GM23338 (cell line): ENCODE data around the gene ZNF236. TPM values are rescaled to one million over a fixed set of nuclear protein-coding genes. Genes with fewer than 3 reads are reported as not detected.
A peak's percentile ranks its signal among the peaks of the same experiment; 100 is the strongest.

ENCODE experiments used
- ATAC-seq: fragments of 200-7000 bp; cut with Tn5 transposase; 3 replicates; pipeline ENCODE4 v1.9.1; 2020
- DNase-seq: peaks from one replicate; pipeline ENCODE4 v3.0.0-alpha.2; 2015; ENCODE audit warnings: low spot score
- H2AFZ ChIP-seq: fragments of 200-600 bp; sonication (generic); 2 replicates; pipeline ENCODE4 v1.8.0; 2016; ENCODE audit warnings: antibody characterized with exemption, mild to moderate bottlenecking, moderate library complexity
- H3F3A ChIP-seq: fragments of 200-600 bp; sonication (generic); replicated peaks from 2 replicates; pipeline ENCODE4 v1.8.0; 2017; ENCODE audit warnings: antibody characterized with exemption, mixed run types, low read depth
- H3K27ac ChIP-seq: fragments of 200-600 bp; sonication (generic); 2 replicates; pipeline ENCODE4 v1.6.1; 2016; ENCODE audit warnings: low read depth
- H3K27me3 ChIP-seq: fragments of 200-600 bp; sonication (generic); 2 replicates; pipeline ENCODE4 v1.8.0; 2016; ENCODE audit warnings: mild to moderate bottlenecking, mixed run types, moderate library complexity; ENCODE audit not compliant: insufficient read depth
- H3K36me3 ChIP-seq: fragments of 200-600 bp; sonication (generic); 2 replicates; pipeline ENCODE4 v1.8.0; 2016; ENCODE audit warnings: mild to moderate bottlenecking; ENCODE audit not compliant: insufficient read depth
- H3K4me1 ChIP-seq: fragments of 200-600 bp; sonication (generic); 2 replicates; pipeline ENCODE4 v1.8.0; 2016; ENCODE audit warnings: mild to moderate bottlenecking, moderate library complexity; ENCODE audit not compliant: insufficient read depth
- H3K4me2 ChIP-seq: fragments of 200-600 bp; sonication (generic); 2 replicates; pipeline ENCODE4 v1.7.1; 2017; ENCODE audit warnings: mixed run types
- H3K4me3 ChIP-seq: fragments of 200-600 bp; sonication (generic); 2 replicates; pipeline ENCODE4 v1.6.1; 2016; ENCODE audit warnings: mixed run types
- H3K79me2 ChIP-seq: fragments of 200-600 bp; sonication (generic); replicated peaks from 2 replicates; pipeline ENCODE4 v1.8.0; 2017; ENCODE audit warnings: mild to moderate bottlenecking; ENCODE audit not compliant: insufficient read depth
- H3K9me2 ChIP-seq: fragments of 200-600 bp; sonication (generic); 2 replicates; pipeline ENCODE4 v1.8.0; 2017; ENCODE audit not compliant: insufficient read depth
- H4K20me1 ChIP-seq: fragments of 200-600 bp; sonication (generic); replicated peaks from 2 replicates; pipeline ENCODE4 v1.8.0; 2017; ENCODE audit warnings: mild to moderate bottlenecking; ENCODE audit not compliant: insufficient read depth
- H3K27ac Mint-ChIP-seq: 2 replicates; pipeline ENCODE4 v1.8.0; 2020; ENCODE audit warnings: inconsistent platforms, mild to moderate bottlenecking, moderate library complexity, mixed read lengths
- H3K27me3 Mint-ChIP-seq: 3 replicates; pipeline ENCODE4 v1.8.0; 2022; ENCODE audit warnings: low read depth, mild to moderate bottlenecking, moderate library complexity, mixed read lengths, inconsistent platforms; ENCODE audit not compliant: insufficient read depth, poor library complexity
- H3K36me3 Mint-ChIP-seq: 3 replicates; pipeline ENCODE4 v1.8.0; 2021; ENCODE audit warnings: low read depth, mild to moderate bottlenecking, inconsistent platforms, moderate library complexity, mixed read lengths
- H3K4me1 Mint-ChIP-seq: 3 replicates; pipeline ENCODE4 v1.8.0; 2020; ENCODE audit warnings: mild to moderate bottlenecking, inconsistent platforms, mixed read lengths
- H3K4me3 Mint-ChIP-seq: 3 replicates; pipeline ENCODE4 v1.8.0; 2021; ENCODE audit warnings: moderate library complexity, mild to moderate bottlenecking, inconsistent platforms, mixed read lengths
- H3K9me3 Mint-ChIP-seq: 3 replicates; pipeline ENCODE4 v1.8.0; 2020; ENCODE audit warnings: moderate library complexity, mild to moderate bottlenecking, inconsistent platforms, mixed read lengths
- CREB1 ChIP-seq: fragments of 250-450 bp; sonication (Bioruptor Pico); IDR thresholded peaks from 2 replicates; pipeline ENCODE4 v1.5.0; 2020; ENCODE audit warnings: low read depth, mild to moderate bottlenecking, moderate library complexity
- CTCF ChIP-seq, 2 experiments: fragments of 200-600 bp in 1 of 2; sonication (generic) in 1 of 2; conservative IDR thresholded peaks; 2 replicates each; pipeline versions ENCODE4 v1.5.1 to v1.6.1; 2016 to 2017; ENCODE audit warnings: antibody characterized with exemption in 2 of 2, low read depth in 2 of 2, mild to moderate bottlenecking in 2 of 2, moderate library complexity in 1 of 2
- ETS1 ChIP-seq: IDR thresholded peaks from 2 replicates; pipeline ENCODE4 v1.6.1; 2016; ENCODE audit warnings: antibody characterized with exemption
- EZH2phosphoT487 ChIP-seq: fragments of 200-600 bp; sonication (generic); IDR thresholded peaks from one replicate; pipeline ENCODE4 v1.8.1; 2018; ENCODE audit warnings: antibody characterized with exemption; ENCODE audit not compliant: unreplicated experiment
- JUNB ChIP-seq: IDR thresholded peaks from one replicate; pipeline ENCODE4 v1.6.1; 2016; ENCODE audit warnings: antibody characterized with exemption; ENCODE audit not compliant: unreplicated experiment
- NANOG ChIP-seq: IDR thresholded peaks from 2 replicates; pipeline ENCODE4 v1.6.1; 2016; ENCODE audit warnings: antibody characterized with exemption, borderline replicate concordance
- STAT1 ChIP-seq: IDR thresholded peaks from one replicate; pipeline ENCODE4 v1.6.1; 2016; ENCODE audit warnings: antibody characterized with exemption; ENCODE audit not compliant: unreplicated experiment
- ZNF331 ChIP-seq: fragments of 250-450 bp; sonication (Bioruptor Pico); IDR thresholded peaks from 2 replicates; pipeline ENCODE4 v1.5.0; 2020; ENCODE audit warnings: low read depth, mild to moderate bottlenecking, moderate library complexity
- ZNF462 ChIP-seq: fragments of 250-450 bp; sonication (Bioruptor Pico); IDR thresholded peaks from 2 replicates; pipeline ENCODE4 v1.5.0; 2020; ENCODE audit warnings: mild to moderate bottlenecking, moderate library complexity
- polyA plus RNA-seq: library from polyadenylated mRNA; unstranded; fragments of >200 nt; fragmentation: Nextera tagmentation; extraction: Ambion mirVana; gene quantifications from 2 replicates; pipeline ENCODE4 v1.2.1, GENCODE V29; 2016
- total RNA-seq: library from RNA; depleted of rRNA; stranded (reverse); fragments of >200 nt; shearing (Covaris generic); gene quantifications from 2 replicates; pipeline ENCODE4 v1.2.3, GENCODE V29; 2014

The ZNF236 gene
- total and polyA plus RNA-seq, 2 experiments from 2014 or later: 8.9 to 16.3 TPM

GRCh38 chr18:76819411-76820136 lies 2.8 kb upstream of the ZNF236 start:
- H2AFZ ChIP-seq: no peak overlapping the region
- peaks cover 8% of the 10 kb centered on the region; the same call in 1 of the 2 replicates for H3F3A ChIP-seq
- no peak overlapping the region for H3K4me2 ChIP-seq
- TF ChIP-seq CTCF (conservative IDR thresholded peaks at IDR 0.05; ENCODE audit: low read depth in 2 of 2) (no peak), STAT1 (no peak), ZNF331 (CRISPR knock-in tag) (no peak), CREB1 (CRISPR knock-in tag) (no peak), ETS1 (no peak), JUNB (no peak), NANOG (no peak), EZH2phosphoT487 (no peak), ZNF462 (CRISPR knock-in tag) (no peak)
- no peaks in the 10 kb centered on the region for H3K9me2 ChIP-seq
- peaks cover 11% of the 10 kb centered on the region for H3K36me3 Mint-ChIP-seq
- H3K79me2 ChIP-seq: peaks cover 45% of the 10 kb centered on the region
- H3K4me1 Mint-ChIP-seq: peaks cover 15% of the 10 kb centered on the region
- no peaks in the 10 kb centered on the region; the same call in 2 of the 3 replicates for H3K9me3 Mint-ChIP-seq
- no peak overlapping the region for H3K27ac ChIP-seq
- H3K4me1 ChIP-seq: peaks cover 8% of the 10 kb centered on the region
- H3K4me3 ChIP-seq: no peak overlapping the region
- no peaks in the 10 kb centered on the region for H3K36me3 ChIP-seq
- no peak overlapping the region for H3K27ac Mint-ChIP-seq
- no peak for ATAC-seq
- H3K27me3 Mint-ChIP-seq: peaks cover 8% of the 10 kb centered on the region
- H3K27me3 ChIP-seq: no peaks in the 10 kb centered on the region
- H3K4me3 Mint-ChIP-seq: peak overlapping the region; percentile 29; the same call in 1 of the 3 replicates
- no peaks in the 10 kb centered on the region for H4K20me1 ChIP-seq
- DNase-seq: no peak
